GM06990 (cell line): ENCODE measurements around the gene CRK.
A peak's percentile ranks its signal among the peaks of the same experiment; 100 is the strongest.

Source experiments
- DNase-seq: peaks from one replicate; pipeline ENCODE4 v3.0.0-alpha.2; 2011; ENCODE audit not compliant: insufficient read length; ENCODE audit errors: extremely low read depth
- H3K27me3 ChIP-seq: replicated peaks from 2 replicates; pipeline ENCODE4 v1.6.0; 2011; ENCODE audit warnings: low read length; ENCODE audit not compliant: control insufficient read depth, insufficient read depth
- H3K36me3 ChIP-seq: 2 replicates; pipeline ENCODE4 v1.5.1; 2011; ENCODE audit warnings: low read length; ENCODE audit not compliant: control insufficient read depth, insufficient read depth
- H3K4me3 ChIP-seq: replicated peaks from 2 replicates; pipeline ENCODE4 v1.5.1; 2011; ENCODE audit warnings: low read depth, mild to moderate bottlenecking, control low read depth, low read length
- CTCF ChIP-seq: IDR thresholded peaks from 2 replicates; pipeline ENCODE4 v1.5.1; 2011; ENCODE audit warnings: low read length, control low read depth, mild to moderate bottlenecking, inconsistent platforms; ENCODE audit not compliant: insufficient read depth, poor library complexity, severe bottlenecking

Gene CRK

DNA sequence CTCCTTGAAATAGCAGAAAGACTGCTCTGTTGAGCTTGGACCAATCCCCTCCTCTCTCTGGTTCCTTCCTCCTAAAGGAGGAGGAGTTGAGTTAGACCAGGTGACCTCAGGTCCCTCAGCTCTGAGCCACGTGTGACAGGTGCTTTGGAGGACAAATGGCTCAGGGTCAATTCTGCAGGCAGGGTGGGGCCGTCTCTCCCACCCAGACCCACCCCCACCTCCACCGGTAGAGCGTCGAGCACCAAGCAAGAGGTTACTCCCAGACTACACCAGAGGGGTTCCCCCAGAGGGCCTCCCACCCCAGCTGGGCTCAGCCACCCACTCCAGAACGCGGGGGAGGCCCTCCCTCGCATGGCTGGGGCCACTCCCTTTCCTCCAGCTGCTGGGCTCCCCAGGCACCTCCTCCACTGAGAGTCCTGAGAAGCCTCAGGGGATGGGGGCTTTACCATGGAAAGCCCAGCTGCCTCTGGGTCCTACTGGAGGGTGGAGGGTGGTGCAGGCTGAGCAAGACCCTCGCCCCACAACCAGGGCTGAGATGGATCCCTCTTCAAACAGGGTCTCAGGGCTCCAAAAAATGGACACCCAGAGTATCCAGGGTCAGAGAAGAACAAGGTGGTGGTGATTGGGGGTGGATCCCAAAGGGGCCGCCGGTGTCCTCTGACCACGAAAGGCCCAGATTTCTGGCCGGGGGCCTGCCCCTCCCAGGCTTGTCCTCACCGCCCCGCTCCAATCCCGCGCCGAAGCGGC is 28.8 kb upstream of the CRK start:
- Histone ChIP-seq H3K36me3 (peaks cover 10% of the 10 kb centered on the region), H3K27me3 (no peaks in the 10 kb centered on the region), H3K4me3 (peak overlapping the region; percentile 78)
- peak; percentile 83 for DNase-seq
- no peak for TF ChIP-seq CTCF

DNA sequence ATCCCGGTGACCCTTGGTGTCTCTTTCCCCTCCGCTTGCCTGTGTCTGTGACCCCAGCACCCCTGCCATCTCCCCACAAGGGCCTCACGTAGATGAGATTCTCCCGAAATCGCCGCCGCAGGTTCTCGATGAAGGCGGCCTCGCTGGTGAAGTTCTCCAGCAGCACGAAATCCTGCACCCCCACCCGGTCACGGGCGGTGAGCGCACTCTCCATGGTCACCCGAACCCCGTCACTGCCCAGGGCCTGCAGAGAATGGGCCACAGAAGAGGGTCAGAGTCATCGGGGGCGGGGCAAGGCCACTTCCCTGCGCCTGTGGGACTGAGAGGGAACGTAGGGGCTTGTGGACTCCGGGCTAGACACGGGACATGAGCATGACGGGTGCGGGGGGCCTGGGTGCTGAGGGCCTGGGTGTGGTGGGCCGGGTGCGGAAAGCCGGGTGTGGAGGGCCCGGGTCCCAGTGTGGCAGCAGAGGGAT is 28.1 kb upstream of the CRK start:
- H3K27me3 ChIP-seq = no peaks in the 10 kb centered on the region
- no peak for TF ChIP-seq CTCF
- H3K36me3 ChIP-seq = peaks cover 14% of the 10 kb centered on the region
- DNase-seq = no peak
- H3K4me3 ChIP-seq = peak overlapping the region; percentile 78

- no peak for DNase-seq
- Histone ChIP-seq H3K36me3 (peaks cover 19% of the 10 kb centered on the region), H3K27me3 (no peaks in the 10 kb centered on the region), H3K4me3 (no peak overlapping the region)
- TF ChIP-seq CTCF = no peak
These were observed 26.6 kb upstream of the CRK start for GRCh38 chr17:1482680-1483079.

- no peak for TF ChIP-seq CTCF
- peaks cover 23% of the 10 kb centered on the region for H3K36me3 ChIP-seq
These were observed 25.7 kb upstream of the CRK start for GRCh38 chr17:1481736-1482135.

DNA sequence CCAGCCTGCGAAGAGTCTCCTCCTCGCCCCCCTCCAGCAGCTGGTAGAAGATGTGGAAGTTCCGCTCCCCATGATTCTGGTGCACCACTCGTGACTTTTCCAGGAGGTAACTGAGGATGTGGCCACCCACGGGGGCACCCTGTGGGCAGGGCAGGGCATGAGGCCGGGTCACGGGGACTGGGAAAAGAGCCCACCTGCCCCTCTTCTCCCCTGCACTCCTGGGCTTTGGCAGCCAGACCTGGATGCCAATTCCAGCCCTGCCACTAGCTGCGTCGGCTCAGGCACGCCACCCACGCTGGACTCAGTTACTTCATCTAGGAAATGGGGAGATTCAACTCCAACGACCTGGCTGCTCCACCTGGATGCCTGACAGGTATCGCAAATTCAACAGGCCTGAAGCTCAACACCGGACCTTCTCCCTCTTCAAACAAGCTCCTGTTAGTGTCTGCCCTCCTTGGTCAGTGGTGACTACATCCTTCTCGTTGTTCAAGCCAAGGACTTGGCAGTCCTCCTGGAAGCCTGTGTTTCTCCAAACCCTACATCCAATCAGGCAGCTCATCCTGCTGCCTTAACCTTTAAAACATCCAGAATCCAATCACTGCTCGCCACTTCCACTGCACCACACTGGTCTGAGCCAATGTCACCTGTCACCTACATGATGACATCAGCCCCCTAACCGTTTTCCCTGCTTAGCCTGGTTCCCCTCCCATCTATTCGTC is 24.9 kb upstream of the CRK start:
- no peak for DNase-seq
- no peaks in the 10 kb centered on the region for H3K27me3 ChIP-seq
- TF ChIP-seq CTCF = no peak
- H3K4me3 ChIP-seq = no peak overlapping the region
- H3K36me3 ChIP-seq = peaks cover 23% of the 10 kb centered on the region

More at GRCh38 chr17:1481736-1482135, 25.7 kb upstream of the CRK start:
- DNase-seq = no peak
- Histone ChIP-seq H3K4me3 (no peak overlapping the region), H3K27me3 (no peaks in the 10 kb centered on the region)
